AG08395 (cell line): ENCODE results near the gene SEL1L2.
A peak's percentile ranks its signal among the peaks of the same experiment; 100 is the strongest.

Source experiments
- DNase-seq: peaks from one replicate; pipeline ENCODE4 v3.0.0; 2012; ENCODE audit warnings: mixed read lengths, low spot score

SEL1L2 gene

GRCh38 chr20:13813910-13814309 lies 176.5 kb downstream of the SEL1L2 start:
- DNase-seq, result no peak

DNA sequence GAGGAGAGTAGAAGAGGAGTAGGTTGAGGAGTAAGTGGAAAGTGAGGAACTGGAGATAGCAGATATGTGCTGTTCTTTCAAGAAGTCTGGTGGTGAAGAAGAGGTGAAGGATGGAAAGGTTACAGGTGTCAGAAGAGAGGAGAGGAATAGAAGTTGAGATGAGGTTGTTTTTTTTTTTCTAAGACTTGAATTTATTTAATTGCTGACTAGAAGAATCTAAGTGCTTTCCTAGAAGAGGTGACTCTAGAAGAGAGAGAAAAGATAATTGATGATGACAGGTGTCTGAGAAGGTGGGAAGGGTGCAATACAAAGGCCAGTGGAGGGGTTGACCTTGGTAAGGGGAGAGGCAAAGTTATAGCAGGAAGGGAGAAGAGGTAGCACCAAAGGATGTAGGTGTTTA lies 180.0 kb downstream of the SEL1L2 start:
- DNase-seq, result no peak

GRCh38 chr20:13809855-13810254 lies 180.6 kb downstream of the SEL1L2 start:
- DNase-seq, result no peak

DNA sequence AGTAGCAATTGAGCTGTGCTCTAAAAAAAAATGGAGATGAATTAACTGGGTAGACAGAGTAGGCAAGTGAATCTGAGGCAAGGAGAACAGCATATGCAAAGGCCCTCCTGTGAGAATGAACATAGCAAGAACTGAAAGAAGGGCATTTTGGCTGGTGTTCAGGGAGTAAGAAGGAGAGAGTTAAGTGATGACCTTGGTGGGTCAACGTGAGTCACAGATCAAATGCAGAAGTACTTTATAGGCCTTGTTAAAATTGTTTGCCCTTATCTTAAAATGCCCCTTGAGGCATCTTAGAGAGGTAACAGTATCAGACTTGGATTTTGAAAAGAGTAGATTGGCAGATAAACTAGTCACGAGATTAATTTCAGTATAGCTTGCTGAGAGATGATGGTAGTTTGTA lies 181.0 kb downstream of the SEL1L2 start:
- DNase-seq, result no peak

- peak; percentile 87 for DNase-seq
These were observed 189.7 kb downstream of the SEL1L2 start for GRCh38 chr20:13800728-13801134.

DNA sequence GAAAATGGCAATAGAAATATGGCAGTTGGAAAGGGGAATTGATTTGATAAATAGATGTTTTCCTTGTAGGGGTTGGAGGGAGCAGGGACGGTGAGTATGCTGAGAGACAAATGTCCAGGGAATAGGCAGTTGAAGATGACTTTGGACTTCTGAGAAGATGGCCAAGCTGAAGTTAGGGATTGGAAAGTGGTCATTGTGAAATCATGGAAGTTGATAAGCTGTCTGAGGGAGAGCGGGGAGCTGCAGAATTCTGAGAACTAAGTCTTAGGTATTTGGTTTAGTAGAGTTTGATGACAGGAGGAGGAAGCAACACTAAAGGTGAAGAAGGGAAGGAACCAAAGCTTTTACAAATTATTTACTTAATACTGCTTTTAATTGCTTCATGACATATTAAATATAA lies 190.4 kb downstream of the SEL1L2 start:
- DNase-seq, result no peak
